ENCODE data around the gene PNMT. TPM values are rescaled to one million over a fixed set of nuclear protein-coding genes. Genes with fewer than 3 reads are reported as not detected.

PNMT gene
- total RNA-seq, 1 donor from 2014 or later, result 5.1 TPM

DNA sequence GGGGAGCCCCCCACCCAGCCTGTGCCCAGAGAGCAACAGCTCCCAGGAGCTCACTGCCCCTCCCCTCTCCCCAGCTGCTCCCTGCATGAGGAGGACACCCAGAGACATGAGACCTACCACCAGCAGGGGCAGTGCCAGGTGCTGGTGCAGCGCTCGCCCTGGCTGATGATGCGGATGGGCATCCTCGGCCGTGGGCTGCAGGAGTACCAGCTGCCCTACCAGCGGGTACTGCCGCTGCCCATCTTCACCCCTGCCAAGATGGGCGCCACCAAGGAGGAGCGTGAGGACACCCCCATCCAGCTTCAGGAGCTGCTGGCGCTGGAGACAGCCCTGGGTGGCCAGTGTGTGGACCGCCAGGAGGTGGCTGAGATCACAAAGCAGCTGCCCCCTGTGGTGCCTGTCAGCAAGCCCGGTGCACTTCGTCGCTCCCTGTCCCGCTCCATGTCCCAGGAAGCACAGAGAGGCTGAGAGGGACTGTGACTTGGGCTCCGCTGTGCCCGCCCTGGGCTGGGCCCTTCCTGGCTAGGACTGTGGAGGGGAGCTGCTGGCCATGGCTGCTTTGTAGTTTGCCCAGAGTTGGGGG, 2.5 kb upstream of the PNMT start:
- intact Hi-C loops (cut with DNase I), result loop anchor here (2.0 to 5.0 kb wide), 2 partner anchors 31 to 67 kb away; partner anchors contain the start of gene MIEN1

DNA sequence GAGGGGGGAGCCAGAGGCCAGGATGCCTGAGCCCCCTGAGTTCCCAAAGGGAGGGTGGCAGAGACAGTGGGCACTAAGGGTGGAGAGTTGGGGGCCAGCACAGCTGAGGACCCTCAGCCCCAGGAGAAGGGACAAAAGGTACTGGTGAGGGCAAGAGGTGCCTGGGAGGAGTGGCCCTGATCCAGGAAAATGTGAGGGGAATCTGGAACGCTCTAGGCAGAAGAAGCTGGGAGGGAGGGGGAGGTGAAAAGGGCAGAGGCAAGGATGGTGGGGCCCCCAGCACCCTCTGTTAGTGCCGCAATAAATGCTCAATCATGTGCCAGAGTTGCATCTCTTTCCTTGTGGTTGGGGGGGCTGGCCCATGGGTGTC, 2.0 kb upstream of the PNMT start:
- Histone ChIP-seq H3K27ac (peak overlapping the region; percentile 68 to 74), H3K9me3 (no peaks in the 10 kb centered on the region), H3K36me3 (peaks cover 0 to under 1% of the 10 kb centered on the region in 2 donors), H3K27me3 (no peaks in the 10 kb centered on the region), H3K4me3 (no peak overlapping the region), H3K4me1 (peaks cover 25 to 58% of the 10 kb centered on the region in 2 donors)
- TF ChIP-seq CTCF (IDR thresholded peaks at IDR 0.05), result no peak
- intact Hi-C loops (cut with DNase I), result loop anchor here (2.0 to 5.0 kb wide), 2 partner anchors 31 to 66 kb away; partner anchors contain the start of gene MIEN1
- DNase-seq (ENCODE audit: low spot score in 2 of 2), result no peak

More for the DNA sequence above, 2.5 kb upstream of the PNMT start:
- Histone ChIP-seq H3K27me3 (no peaks in the 10 kb centered on the region), H3K36me3 (peaks cover 0 to 6% of the 10 kb centered on the region in 2 donors), H3K4me1 (peaks cover 25 to 58% of the 10 kb centered on the region in 2 donors), H3K9me3 (no peaks in the 10 kb centered on the region), H3K27ac (peak overlapping the region; percentile 68 to 74), H3K4me3 (peak overlapping the region in 1 of 2 donors; percentile 4)
- no peak for DNase-seq (ENCODE audit: low spot score in 2 of 2)
- peak in 2 of 3 experiments; percentile 8 to 16 for TF ChIP-seq CTCF (IDR thresholded peaks at IDR 0.05)

DNA sequence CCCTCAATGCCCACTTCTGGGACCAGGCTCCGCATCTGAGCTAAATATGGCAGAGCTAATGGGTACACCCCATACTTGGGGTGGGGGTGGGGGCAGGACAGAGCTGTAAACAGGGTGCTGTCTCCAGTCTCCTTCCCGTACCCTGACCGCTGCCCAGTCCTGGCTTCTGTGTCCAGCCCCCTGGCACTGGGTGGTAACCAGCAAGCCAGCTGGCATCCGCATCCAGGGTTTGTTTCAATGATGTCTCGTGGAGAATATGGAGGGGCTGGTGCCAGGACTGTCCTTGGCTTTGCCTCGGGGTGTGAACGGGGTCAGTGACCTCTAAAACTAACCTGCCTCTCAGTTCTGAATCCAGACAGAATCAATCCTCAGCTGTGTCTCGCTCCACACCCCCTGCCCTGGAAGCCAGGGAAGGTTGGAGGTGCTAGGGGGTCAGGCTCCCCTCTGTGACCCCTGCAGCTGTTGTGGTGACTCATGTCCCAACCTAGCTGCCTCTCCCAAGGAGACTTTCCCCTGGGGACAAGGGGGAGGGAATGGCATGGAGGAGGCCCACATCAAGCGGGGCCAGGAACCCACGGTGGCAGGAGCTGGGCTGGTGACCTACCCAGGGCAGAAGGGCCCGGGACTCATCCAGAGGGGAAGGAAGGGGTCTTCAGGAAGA, 1.5 kb upstream of the PNMT start:
- peak in 1 of 2 donors; percentile 87 for DNase-seq (ENCODE audit: low spot score in 2 of 2)
- no peak for TF ChIP-seq CTCF (IDR thresholded peaks at IDR 0.05)
- H3K27me3 ChIP-seq, result no peaks in the 10 kb centered on the region
- no peaks in the 10 kb centered on the region for H3K9me3 ChIP-seq
- peak overlapping the region; percentile 68 to 74 for H3K27ac ChIP-seq
- no peaks in the 10 kb centered on the region for H3K36me3 ChIP-seq
- H3K4me1 ChIP-seq, result peaks cover 25 to 62% of the 10 kb centered on the region in 2 donors
- H3K4me3 ChIP-seq, result peak overlapping the region; percentile 37 to 63
- intact Hi-C loops (cut with DNase I), result loop anchor here (2.0 to 5.0 kb wide), 2 partner anchors 32 to 66 kb away; partner anchors contain the start of gene MIEN1

DNA sequence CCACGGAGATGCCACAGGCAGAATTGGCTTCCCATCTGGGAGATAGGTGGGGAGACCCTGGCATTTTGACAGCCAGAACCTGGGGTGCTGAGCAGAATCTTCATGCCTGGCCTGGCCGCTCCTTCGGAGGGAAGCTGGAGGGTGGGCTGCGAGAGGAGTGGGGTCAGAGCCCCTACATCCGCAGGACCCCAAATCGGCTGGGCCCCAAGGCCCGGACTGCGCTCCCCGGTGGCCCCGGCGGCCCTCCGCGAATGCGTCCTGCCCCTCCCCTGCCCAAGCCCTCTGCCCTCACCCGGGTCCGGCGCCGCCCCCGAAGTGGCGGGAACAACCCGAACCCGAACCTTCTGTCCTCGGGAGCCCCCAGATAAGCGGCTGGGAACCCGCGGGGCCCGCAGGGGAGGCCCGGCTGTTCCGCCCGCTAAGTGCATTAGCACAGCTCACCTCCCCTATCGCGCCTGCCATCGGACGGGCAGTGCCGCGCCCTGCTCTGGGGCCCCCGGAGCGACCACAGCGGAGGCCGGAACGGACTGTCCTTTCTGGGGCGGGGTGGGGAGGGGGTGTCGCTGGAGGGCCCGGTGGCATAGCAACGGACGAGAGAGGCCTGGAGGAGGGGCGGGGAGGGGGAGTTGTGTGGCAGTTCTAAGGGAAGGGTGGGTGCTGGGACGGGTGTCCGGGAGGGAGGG, 850 bp upstream of the PNMT start:
- no peak for TF ChIP-seq CTCF (IDR thresholded peaks at IDR 0.05)
- H3K9me3 ChIP-seq, result no peaks in the 10 kb centered on the region
- no peaks in the 10 kb centered on the region for H3K36me3 ChIP-seq
- H3K27me3 ChIP-seq, result no peaks in the 10 kb centered on the region
- no peak for DNase-seq (ENCODE audit: low spot score in 2 of 2)
- peak overlapping the region; percentile 37 to 63 for H3K4me3 ChIP-seq
- H3K27ac ChIP-seq, result peak overlapping the region; percentile 68 to 74
- intact Hi-C loops (cut with DNase I), result loop anchor here (2.0 to 5.0 kb wide), 2 partner anchors 33 to 65 kb away; partner anchors contain the start of gene MIEN1
- H3K4me1 ChIP-seq, result peaks cover 25 to 65% of the 10 kb centered on the region in 2 donors

DNA sequence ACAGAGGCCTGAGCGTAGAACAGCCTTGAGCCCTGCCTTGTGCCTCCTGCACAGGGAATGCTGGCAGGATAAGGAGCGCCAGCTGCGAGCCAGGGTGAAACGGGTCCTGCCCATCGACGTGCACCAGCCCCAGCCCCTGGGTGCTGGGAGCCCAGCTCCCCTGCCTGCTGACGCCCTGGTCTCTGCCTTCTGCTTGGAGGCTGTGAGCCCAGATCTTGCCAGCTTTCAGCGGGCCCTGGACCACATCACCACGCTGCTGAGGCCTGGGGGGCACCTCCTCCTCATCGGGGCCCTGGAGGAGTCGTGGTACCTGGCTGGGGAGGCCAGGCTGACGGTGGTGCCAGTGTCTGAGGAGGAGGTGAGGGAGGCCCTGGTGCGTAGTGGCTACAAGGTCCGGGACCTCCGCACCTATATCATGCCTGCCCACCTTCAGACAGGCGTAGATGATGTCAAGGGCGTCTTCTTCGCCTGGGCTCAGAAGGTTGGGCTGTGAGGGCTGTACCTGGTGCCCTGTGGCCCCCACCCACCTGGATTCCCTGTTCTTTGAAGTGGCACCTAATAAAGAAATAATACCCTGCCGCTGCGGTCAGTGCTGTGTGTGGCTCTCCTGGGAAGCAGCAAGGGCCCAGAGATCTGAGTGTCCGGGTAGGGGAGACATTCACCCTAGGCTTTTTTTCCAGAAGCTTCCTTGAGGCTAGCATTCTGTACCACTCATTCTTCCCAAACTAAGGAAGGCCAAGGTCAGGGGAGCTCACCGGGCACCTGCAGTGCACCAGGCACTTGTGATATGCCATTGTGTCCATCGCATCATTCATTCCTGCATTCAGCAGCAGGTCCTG, 1.9 kb downstream of the PNMT start:
- Histone ChIP-seq H3K27me3 (no peaks in the 10 kb centered on the region), H3K4me1 (peaks cover 16 to 48% of the 10 kb centered on the region in 2 donors), H3K36me3 (no peaks in the 10 kb centered on the region), H3K27ac (no peak overlapping the region), H3K9me3 (no peaks in the 10 kb centered on the region), H3K4me3 (no peak overlapping the region)
- TF ChIP-seq CTCF (IDR thresholded peaks at IDR 0.05), result no peak
- peak in 1 of 2 donors; percentile 61 for DNase-seq (ENCODE audit: low spot score in 2 of 2)
- intact Hi-C loops (cut with DNase I), result loop anchor here (2.0 to 5.0 kb wide), 2 partner anchors 35 to 62 kb away; partner anchors contain the start of gene MIEN1
